Testis (tissue), 2 donors: ENCODE data around the gene FOXC2.

Experiments used
- CTCF ChIP-seq, 3 experiments: fragments of 450-650 bp in 2 of 3; fragments of 200-600 bp in 1 of 3; sonication (generic) in 1 of 3; IDR thresholded peaks; one replicate each; pipeline ENCODE4 v1.5.1; 2016 to 2019; ENCODE audit warnings: antibody characterized with exemption in 3 of 3, mild to moderate bottlenecking in 2 of 3, moderate library complexity in 1 of 3
- POLR2A ChIP-seq: fragments of 450-650 bp; IDR thresholded peaks from one replicate; pipeline ENCODE4 v1.6.1; 2017; ENCODE audit warnings: antibody characterized with exemption, mild to moderate bottlenecking, moderate library complexity

- no peak for TF ChIP-seq CTCF (IDR thresholded peaks at IDR 0.05)
- no peak for TF ChIP-seq POLR2A
Observed at GRCh38 chr16:86565644-86566511, 751 bp upstream of the FOXC2 start.
